Epithelial cell of esophagus (primary cell): ENCODE measurements around the gene FGF23.

Source experiments
- DNase-seq: peaks from one replicate; pipeline ENCODE4 v3.0.0; 2010; ENCODE audit warnings: low read depth
- H3K4me3 ChIP-seq: 2 replicates; pipeline ENCODE4 v1.5.1; 2011; ENCODE audit warnings: mild to moderate bottlenecking, low read length, control low read depth
- TF ChIP-seq, protein P1 (sequence below): IDR thresholded peaks from 2 replicates; pipeline ENCODE4 v1.5.1; 2011; ENCODE audit warnings: low read depth, mild to moderate bottlenecking, low read length, control low read depth, inconsistent platforms; ENCODE audit not compliant: insufficient read depth; ENCODE audit errors: missing control alignments

FGF23 gene

DNA sequence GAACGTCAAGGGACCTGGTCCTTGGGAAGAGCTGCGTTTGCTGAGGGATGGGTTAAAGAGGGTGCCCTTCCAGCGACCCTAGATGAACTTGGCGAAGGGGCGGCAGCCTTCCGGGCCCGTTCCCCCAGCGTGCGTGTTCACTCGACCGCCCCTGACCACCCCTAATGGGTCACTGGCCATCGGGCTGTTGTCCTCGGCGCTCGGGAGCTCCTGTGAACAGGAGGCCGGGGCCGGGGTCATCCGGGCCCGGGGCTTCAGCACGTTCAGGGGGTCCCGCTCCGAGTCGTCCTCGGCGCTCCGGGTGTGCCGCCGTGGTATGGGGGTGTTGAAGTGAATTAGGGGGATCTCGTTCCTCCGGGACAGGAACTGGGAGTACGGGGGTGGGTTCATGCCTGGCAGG is 9.2 kb downstream of the FGF23 start:
- no peak overlapping the region for H3K4me3 ChIP-seq
- no peak for DNase-seq
- TF ChIP-seq, protein P1, sequence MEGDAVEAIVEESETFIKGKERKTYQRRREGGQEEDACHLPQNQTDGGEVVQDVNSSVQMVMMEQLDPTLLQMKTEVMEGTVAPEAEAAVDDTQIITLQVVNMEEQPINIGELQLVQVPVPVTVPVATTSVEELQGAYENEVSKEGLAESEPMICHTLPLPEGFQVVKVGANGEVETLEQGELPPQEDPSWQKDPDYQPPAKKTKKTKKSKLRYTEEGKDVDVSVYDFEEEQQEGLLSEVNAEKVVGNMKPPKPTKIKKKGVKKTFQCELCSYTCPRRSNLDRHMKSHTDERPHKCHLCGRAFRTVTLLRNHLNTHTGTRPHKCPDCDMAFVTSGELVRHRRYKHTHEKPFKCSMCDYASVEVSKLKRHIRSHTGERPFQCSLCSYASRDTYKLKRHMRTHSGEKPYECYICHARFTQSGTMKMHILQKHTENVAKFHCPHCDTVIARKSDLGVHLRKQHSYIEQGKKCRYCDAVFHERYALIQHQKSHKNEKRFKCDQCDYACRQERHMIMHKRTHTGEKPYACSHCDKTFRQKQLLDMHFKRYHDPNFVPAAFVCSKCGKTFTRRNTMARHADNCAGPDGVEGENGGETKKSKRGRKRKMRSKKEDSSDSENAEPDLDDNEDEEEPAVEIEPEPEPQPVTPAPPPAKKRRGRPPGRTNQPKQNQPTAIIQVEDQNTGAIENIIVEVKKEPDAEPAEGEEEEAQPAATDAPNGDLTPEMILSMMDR: no peak

DNA sequence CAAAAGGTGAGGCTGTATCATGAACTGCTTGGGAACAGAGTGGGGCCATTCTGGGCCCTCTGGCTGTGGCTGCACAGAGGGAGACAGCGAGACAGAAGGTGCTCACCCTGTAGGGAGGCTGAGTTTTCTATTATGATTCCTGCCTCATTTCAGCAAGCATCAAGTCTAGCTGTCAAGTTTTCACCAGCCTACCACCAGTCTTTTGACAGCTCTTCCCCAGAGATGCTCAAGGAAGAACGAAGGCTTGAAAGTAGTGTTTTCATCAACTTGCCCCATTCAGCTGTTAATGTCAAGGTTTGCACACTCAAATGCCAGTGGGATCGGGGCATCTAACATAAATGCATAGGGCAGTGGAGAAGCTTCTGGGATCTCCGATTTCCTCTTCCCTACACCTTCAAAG is 10.0 kb downstream of the FGF23 start:
- no peak overlapping the region for H3K4me3 ChIP-seq
- TF ChIP-seq, protein P1: no peak
- no peak for DNase-seq

DNA sequence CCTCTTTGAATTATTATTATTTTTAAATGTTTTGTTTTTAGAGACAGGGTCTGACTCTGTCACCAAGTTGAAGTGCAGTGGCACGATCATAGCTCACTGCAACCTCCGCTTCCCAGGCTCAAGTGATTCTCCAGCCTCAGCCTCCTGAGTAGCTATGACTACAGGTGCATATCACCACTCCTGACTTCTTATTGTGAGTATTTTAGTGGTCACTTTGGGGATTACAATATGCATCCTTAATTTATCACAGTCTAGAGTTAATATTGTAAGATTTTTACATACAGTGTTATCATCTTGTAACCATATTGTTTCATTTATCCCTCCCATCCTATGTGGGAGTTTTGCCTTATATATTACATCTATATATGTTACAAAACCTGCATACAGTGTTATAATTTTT is 13.4 kb downstream of the FGF23 start:
- TF ChIP-seq, protein P1: no peak
- no peak for DNase-seq
- H3K4me3 ChIP-seq: no peak overlapping the region

GRCh38 chr12:4356041-4356327 is 23.5 kb downstream of the FGF23 start:
- peak; percentile 47 for DNase-seq

DNA sequence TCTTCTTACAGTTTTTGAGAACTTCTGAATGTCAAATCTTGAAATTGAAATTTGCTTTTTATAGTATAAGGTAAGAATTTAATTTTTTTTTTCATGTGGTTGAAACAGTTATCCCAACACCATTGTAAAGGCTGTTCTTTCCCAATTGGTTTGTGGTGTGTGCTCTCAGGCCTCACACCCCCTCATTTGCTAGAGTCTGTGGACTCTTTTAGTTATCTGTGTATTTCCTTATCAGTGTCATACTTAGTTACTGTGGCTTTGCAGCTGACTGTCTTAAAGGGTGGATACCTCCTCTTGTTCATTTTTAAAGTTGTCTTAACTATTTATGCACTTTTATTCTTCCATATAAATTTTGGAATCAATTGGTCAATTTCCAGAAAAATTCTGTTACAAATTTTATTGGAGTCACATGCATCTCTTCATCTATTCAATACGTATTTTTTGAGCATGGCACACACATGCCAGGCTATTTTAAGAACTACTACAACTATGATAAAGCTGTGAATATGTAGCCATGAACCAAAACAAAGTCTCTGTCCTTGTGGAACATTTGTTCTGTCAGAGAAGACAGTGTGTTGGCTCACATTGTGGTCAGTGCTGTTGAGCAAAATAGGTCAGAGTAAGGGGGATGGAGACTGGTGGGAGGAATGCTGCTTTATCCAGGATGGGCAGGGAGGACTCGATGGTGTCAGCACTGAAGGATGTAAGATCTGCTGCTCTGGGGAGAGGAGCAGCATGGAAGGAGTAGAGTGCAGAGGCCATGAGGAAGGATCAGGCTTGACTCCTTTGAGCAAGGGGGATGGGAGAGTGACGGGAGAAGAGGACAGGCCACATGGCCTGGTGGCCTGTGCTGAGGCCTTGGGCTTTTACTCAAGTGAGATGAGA is 24.1 kb downstream of the FGF23 start:
- no peak for DNase-seq
- TF ChIP-seq, protein P1: no peak
- no peak overlapping the region for H3K4me3 ChIP-seq

More at GRCh38 chr12:4356041-4356327, 23.5 kb downstream of the FGF23 start:
- H3K4me3 ChIP-seq: no peak overlapping the region
- TF ChIP-seq, protein P1: peak; percentile 54

DNA sequence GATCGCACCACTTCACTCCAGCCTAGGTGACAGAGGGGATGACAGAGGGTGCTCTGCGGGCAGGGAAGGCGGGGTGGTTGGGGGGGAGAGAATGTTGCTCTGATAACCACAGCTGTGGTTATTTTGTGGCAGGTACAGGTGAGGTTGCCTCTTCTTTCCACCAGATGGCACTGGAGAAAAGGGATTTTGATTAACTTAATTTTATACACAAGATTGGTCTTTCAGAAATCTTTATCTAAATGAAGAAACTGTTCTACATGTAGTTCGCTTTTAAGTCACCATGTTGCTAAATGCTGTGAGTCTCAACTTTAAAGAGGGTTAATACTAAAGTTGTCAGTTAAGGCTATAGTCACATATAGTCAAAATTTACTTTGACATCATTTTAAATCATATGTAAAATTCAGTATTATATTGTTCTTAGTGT is 25.7 kb downstream of the FGF23 start:
- peak; percentile 20 for DNase-seq
- H3K4me3 ChIP-seq: no peak overlapping the region
- TF ChIP-seq, protein P1: peak; percentile 62

- H3K4me3 ChIP-seq: no peak overlapping the region
- TF ChIP-seq, protein P1: no peak
- DNase-seq: no peak
Observed at GRCh38 chr12:4346931-4347330, 32.6 kb downstream of the FGF23 start.
